ENCODE data around the gene COMMD9.

DNA sequence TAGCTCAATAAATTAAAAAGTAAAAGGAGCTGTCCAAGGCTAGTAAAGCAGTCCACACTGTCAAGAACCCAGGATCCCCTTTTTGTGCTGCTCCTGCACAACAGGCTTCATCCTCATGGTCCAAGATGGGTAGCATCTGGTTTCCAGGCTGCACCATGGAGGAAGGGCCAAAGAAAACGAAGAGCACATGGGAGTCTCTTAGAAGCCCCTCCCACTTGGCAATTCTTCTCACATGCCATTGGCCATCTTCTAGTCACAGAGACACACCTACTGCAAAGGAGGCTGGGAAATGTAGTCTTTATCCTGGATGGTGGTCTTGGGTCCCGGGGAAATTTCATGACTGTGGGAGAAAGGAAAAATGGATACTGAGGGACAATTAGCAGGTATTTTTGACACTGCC, 44.7 kb upstream of the COMMD9 start:
- no peak for TF ChIP-seq EZH2 (IDR thresholded peaks at IDR 0.05; ENCODE audit: borderline replicate concordance, insufficient read depth, low read depth, low read length, poor library complexity, severe bottlenecking)
- TF ChIP-seq, protein P1, sequence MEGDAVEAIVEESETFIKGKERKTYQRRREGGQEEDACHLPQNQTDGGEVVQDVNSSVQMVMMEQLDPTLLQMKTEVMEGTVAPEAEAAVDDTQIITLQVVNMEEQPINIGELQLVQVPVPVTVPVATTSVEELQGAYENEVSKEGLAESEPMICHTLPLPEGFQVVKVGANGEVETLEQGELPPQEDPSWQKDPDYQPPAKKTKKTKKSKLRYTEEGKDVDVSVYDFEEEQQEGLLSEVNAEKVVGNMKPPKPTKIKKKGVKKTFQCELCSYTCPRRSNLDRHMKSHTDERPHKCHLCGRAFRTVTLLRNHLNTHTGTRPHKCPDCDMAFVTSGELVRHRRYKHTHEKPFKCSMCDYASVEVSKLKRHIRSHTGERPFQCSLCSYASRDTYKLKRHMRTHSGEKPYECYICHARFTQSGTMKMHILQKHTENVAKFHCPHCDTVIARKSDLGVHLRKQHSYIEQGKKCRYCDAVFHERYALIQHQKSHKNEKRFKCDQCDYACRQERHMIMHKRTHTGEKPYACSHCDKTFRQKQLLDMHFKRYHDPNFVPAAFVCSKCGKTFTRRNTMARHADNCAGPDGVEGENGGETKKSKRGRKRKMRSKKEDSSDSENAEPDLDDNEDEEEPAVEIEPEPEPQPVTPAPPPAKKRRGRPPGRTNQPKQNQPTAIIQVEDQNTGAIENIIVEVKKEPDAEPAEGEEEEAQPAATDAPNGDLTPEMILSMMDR (IDR thresholded peaks at IDR 0.05) = no peak
